HTR-8/SVneo (cell line): ENCODE data around the gene UBASH3B.

Experiments used
- DNase-seq: peaks from one replicate; pipeline ENCODE4 v3.0.0; 2011; ENCODE audit warnings: low spot score, mixed read lengths; ENCODE audit not compliant: insufficient read length
- FAIRE-seq: peaks from 2 replicates; lab custom pipeline; 2011; peaks lifted over from hg19 to GRCh38; lab: Jason Lieb, UNC

The UBASH3B gene

DNA sequence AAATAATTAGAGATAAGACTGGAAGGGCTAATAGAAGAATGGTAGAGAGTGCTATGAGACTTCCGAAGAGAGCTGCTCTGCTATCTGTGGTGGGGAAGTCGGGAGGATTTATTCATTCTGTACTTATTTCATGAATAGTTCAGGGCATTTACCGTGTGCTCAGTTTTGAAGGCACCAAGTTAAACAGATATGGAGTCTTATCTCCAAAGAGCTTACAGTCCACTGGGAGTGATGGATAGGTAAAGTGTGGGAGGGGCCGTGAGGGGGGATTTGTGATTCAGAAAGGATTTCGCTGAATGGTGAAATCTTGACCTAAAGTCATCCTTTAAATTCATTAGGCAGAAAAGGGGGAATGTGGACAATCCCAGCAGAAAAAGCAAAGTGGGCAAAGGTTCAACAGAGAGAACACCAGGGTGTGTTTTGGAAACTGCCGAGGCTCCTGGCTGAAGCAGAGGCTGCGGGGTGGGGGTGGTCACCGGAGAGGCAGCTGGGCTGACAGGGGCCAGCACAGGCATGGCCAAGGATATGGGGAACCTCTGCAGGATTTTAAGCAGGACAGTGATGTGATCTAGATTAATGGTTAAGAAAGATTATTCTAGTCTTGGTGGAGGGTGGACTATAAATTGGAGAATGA, 91.2 kb downstream of the UBASH3B start:
- no peak for DNase-seq
- FAIRE-seq = no peak

- FAIRE-seq (no peak), DNase-seq (no peak)
Measured at GRCh38 chr11:122747351-122747781, 91.8 kb downstream of the UBASH3B start.

DNA sequence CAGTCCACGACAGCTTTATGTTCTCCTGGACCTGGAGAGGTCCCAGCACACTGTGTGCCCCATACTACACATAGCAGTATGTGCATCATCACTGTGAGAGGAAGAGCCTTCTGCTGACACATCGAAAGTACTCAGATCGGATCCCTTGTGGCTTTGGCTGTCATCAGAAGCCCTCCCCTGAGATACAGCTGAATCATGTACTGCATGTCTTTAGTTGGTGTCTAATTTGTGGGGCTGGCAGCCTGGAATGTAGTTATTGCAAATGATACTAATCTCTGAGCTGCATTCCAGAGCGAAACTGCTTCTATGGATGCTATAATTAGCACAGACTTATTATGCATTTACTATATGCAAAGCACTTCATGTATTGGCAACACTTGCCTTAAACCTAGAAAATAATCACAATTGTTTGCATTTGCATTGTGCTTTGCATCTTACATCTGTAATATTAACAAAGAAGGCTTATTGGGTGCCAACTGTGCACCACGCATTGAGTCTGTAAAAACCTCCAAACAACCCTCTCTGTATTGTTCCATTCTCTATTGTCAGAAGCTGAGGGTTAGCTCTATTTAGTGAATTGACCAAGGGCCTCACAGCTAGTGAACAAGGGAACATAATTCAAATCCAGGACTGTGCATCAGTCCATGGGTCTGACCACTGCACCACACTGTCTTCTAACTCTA, 93.6 kb downstream of the UBASH3B start:
- DNase-seq = peak; percentile 79
- peak; percentile 90 for FAIRE-seq

- FAIRE-seq = peak; percentile 76
- no peak for DNase-seq
Measured at GRCh38 chr11:122750049-122750448, 94.5 kb downstream of the UBASH3B start.

GRCh38 chr11:122751292-122752070, 96.0 kb downstream of the UBASH3B start:
- FAIRE-seq (no peak), DNase-seq (no peak)

DNA sequence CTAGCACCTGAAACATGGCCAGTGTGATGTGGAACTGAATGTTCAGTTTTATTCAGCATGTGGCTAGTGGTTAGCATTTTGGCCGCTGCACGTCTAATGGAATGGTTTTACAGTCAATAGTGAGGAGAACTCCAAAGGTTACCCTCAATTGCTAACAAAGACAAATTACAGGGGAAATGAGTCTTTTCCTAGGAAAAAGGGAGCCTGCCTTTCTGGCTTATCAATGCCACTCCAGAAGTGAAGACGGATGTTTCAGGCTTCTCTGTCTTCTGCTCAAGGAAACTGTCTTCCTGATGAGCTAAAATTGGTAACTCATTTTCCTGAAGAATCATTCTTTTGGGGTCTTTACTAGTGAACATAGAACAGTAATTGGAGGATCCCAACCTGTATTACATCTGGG, 98.5 kb downstream of the UBASH3B start:
- no peak for DNase-seq

GRCh38 chr11:122754553-122755322, 99.2 kb downstream of the UBASH3B start:
- peak; percentile 26 for FAIRE-seq
- no peak for DNase-seq

More for the DNA sequence above, 98.5 kb downstream of the UBASH3B start:
- FAIRE-seq = no peak

- DNase-seq (no peak), FAIRE-seq (no peak)
Measured at GRCh38 chr11:122755409-122755808, 99.9 kb downstream of the UBASH3B start.

DNA sequence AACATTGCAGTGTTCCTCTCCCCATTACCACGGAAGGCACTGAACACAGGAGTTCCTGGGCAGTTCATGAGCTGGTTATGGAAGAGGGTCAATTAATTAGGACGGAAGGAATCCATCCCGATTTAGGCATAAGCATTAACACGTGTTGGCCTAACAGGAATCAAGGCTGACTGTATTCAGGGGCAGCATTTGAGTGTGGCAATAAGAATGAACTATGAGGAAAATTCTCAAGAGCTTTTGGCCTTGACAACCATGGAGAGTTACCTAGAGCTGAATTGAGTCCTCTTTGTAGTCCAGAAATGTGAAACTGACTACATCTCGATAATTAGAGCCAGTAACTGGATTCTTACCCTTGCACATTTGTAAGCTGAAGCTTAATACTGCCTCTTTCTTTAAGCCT, 100.4 kb downstream of the UBASH3B start:
- FAIRE-seq (peak; percentile 58), DNase-seq (no peak)

DNA sequence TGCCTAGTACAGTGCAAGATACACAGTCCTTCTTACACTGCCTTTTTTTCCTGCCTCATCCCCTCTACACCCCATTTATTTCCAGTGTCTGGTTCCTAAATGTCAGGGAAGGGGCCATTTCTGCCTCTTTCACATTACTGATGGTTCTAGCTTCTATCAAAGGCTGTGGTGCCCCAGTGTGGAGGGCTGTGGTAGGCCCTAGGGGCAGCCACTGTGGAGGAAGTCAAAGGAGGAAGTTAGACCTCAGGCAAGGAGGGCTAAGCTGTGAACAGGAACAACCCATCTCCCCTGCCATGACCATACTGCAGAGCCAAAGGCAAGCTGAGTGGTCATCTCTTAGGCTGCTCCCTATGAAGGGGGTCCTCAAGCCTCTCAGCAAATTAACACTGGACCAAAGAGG, 100.9 kb downstream of the UBASH3B start:
- DNase-seq (no peak), FAIRE-seq (peak; percentile 23)

DNA sequence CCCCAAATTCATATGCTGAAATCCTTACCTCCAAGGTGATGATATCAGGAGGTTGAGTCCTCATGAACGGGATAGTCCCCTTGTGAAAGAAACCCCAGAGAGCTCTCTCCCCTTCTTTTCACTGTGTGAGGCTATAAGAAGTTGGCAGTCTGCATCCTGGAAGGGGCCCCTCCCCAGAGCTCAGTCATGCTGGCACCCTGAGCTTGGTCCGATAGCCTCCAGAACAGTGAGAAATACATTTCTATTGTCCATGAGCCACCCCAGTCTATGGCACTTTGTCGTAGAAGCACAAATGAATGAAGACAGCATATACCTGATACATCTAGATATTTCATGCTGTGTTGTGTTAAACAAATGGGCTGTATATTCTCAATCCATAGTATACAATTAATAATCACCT, 101.7 kb downstream of the UBASH3B start:
- peak; percentile 42 for FAIRE-seq
- no peak for DNase-seq

DNA sequence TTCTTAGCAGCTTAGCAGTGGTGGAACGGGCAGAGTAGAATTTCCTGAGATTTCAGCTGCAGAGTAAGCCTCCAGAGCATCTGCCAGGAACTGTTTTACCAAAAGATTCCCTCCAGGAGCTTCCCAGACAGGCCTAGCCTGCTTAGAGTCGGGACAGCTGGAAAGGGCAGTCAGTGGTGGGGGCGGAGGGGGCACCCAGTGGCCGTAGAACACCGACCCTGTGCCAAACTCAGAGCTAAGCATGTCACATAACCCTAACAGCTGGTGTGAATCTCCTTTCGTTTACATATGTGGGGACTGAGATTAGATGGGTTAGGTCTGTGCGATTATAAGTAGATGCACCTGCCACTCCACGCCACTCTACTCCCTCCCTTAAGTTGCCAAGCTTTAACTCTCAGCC, 102.8 kb downstream of the UBASH3B start:
- FAIRE-seq = peak; percentile 74
- DNase-seq = no peak

- FAIRE-seq (no peak), DNase-seq (no peak)
Measured at GRCh38 chr11:122758974-122759373, 103.5 kb downstream of the UBASH3B start.

DNA sequence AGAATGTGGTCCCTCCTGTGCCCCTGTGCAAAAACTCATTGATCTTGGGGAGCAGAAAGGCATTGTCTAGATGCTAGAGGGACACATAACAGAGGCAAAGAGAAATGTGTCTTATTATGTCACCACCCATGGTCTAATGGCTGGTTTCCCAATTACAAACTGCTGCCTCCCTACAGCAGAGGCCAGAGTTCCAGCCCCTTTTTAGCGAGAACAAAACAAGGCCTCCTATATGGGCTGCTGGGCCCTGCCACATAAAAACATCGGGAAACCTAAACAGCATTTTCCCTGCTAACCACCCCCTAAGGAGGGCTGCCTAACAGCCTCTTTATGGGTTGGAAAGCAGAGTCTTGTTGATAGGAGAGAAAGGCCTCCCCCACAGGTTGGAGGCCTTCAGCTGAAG, 107.6 kb downstream of the UBASH3B start:
- FAIRE-seq = no peak

DNA sequence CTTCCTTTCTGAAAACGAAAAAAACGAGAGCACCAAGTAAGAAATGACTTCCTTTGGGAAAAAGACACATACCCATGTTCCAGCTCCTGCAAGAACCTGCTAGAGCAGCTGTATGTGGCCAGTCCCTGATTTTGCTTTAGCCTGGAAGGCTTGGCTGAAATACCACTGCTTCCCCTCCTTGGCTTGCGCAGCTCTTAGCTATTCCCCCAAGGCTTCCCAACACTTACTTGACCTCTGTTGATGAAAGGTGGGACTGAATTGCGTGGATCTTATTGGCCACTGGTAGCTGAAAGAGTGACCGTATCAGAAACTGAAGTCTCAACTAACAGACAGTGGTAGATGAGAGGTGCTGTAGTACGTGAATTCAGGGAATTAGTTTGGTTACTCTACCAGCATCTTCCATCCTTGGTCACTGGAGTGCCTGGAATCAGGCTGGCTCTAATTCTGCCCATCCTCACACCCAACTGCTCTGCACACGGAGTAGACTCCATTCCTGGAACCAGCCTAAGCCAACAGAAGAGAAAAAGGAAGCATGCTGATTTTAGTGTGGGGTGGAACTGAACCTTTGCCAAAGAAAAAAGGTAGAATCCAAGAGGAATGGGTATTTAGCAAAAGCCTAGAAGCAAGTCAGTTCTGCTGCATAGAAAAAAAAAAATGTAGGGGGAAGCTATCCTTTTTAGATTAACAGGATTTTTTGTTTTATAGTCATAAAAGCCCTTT, 109.0 kb downstream of the UBASH3B start:
- DNase-seq = no peak
- no peak for FAIRE-seq

More for the DNA sequence above, 107.6 kb downstream of the UBASH3B start:
- DNase-seq = no peak

DNA sequence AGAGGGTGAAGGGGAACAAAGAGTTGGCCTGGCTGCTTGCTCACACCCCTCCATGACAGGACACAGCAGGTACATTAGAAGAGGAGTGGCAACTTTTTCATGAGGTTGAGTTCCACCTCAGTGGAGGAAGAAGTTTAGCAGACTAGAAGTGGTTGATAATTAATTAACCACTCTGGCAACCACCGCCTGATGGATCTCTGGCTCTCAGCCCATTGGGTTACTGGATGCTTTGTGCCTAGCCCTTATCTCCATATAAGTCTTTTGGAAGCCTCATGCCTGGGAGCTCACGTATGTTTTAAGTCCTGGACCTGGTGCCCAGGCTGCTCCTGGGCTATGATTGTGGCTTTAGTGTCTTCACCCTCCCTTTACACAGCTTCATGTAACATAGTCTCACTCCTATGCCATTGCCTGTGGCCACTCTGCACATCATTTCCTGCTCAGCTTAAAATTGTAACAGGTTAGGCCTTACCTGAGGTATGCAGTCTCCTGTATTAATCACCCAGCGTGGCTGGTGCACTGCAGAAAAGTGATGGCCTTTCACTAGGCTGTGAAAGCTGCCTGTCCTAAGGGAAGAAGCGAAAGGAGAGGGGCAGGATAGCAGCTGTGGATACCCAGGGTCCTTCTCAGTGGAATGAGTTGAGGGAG, 110.1 kb downstream of the UBASH3B start:
- no peak for DNase-seq
- peak; percentile 58 for FAIRE-seq

GRCh38 chr11:122769126-122769780, 113.7 kb downstream of the UBASH3B start:
- no peak for FAIRE-seq

DNA sequence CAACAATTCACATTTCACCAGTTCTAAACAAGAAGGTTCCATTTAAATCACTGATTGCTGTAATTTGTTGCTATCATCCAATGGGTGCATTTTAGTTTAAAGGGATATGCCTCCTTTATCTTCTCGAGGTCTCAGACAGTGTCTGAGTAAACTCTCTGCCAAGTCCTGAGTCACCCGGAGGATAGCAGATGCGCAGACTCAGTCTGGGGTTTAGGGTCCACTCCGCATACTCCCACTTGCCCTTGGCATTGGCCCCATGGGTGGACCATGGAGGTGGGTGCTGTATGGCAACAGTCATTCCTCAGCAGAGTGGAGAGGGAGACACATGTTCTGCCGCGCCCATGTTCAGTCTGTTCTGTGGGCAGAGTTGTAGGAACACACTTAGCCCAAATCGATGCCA, 117.4 kb downstream of the UBASH3B start:
- peak; percentile 44 for FAIRE-seq
- DNase-seq = no peak

More at GRCh38 chr11:122769126-122769780, 113.7 kb downstream of the UBASH3B start:
- no peak for DNase-seq
